ENCODE data around the gene VWA3B. TPM values are rescaled to one million over a fixed set of nuclear protein-coding genes. Genes with fewer than 3 reads are reported as not detected.

The VWA3B gene
- total and polyA plus RNA-seq, 2 donors (not counting 3 experiments of a cell fraction or from before 2014, with no cell fraction given): not detected

- no TSS peak for BruUV-seq (replicated peaks)
- H3K4me2 ChIP-seq (ENCODE audit: insufficient read depth, low read length): no peak overlapping the region
- H3K27ac ChIP-seq (ENCODE audit: insufficient read depth, low read depth, low read length): no peak overlapping the region
- no peaks in the 10 kb centered on the region for H4K20me1 ChIP-seq (replicated peaks; ENCODE audit: control insufficient read depth, extremely low read depth, insufficient read depth, low read length)
- peaks cover 0 to 5% of the 10 kb centered on the region in 2 experiments for H3K27me3 ChIP-seq (ENCODE audit: control insufficient read depth in 2 of 2, insufficient read depth in 2 of 2, low read length in 2 of 2)
- DNase-seq (ENCODE audit: low read depth, low spot score): no peak
- H3K79me2 ChIP-seq (ENCODE audit: control insufficient read depth, insufficient read depth, low read length): no peaks in the 10 kb centered on the region
- POLR2A ChIA-PET: no interaction called here
- CTCF ChIA-PET: no interaction called here
- TF ChIP-seq JUN (IDR thresholded peaks at IDR 0.05; ENCODE audit: borderline replicate concordance, insufficient read depth, insufficient read length, low read depth) (no peak), POLR2AphosphoS5 (IDR thresholded peaks at IDR 0.05; ENCODE audit: insufficient read depth, low read depth, low read length) (no peak), MAX (IDR thresholded peaks at IDR 0.05; ENCODE audit: insufficient read depth, insufficient read length) (no peak), MYC (IDR thresholded peaks at IDR 0.05; ENCODE audit: low read depth, low read length) (no peak), POLR2A (IDR thresholded peaks at IDR 0.05; ENCODE audit: low read depth, low read length) (no peak), EZH2 (IDR thresholded peaks at IDR 0.05; ENCODE audit: borderline replicate concordance, low read depth, low read length, severe bottlenecking) (no peak), GATA2 (IDR thresholded peaks at IDR 0.05; ENCODE audit: insufficient read depth, insufficient read length, low read depth, low read length) (no peak), FOS (IDR thresholded peaks at IDR 0.05; ENCODE audit: borderline replicate concordance, insufficient read depth, low read length) (no peak)
- TF ChIP-seq, protein P1, sequence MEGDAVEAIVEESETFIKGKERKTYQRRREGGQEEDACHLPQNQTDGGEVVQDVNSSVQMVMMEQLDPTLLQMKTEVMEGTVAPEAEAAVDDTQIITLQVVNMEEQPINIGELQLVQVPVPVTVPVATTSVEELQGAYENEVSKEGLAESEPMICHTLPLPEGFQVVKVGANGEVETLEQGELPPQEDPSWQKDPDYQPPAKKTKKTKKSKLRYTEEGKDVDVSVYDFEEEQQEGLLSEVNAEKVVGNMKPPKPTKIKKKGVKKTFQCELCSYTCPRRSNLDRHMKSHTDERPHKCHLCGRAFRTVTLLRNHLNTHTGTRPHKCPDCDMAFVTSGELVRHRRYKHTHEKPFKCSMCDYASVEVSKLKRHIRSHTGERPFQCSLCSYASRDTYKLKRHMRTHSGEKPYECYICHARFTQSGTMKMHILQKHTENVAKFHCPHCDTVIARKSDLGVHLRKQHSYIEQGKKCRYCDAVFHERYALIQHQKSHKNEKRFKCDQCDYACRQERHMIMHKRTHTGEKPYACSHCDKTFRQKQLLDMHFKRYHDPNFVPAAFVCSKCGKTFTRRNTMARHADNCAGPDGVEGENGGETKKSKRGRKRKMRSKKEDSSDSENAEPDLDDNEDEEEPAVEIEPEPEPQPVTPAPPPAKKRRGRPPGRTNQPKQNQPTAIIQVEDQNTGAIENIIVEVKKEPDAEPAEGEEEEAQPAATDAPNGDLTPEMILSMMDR (IDR thresholded peaks at IDR 0.05; ENCODE audit: extremely low read depth in 1 of 2, insufficient read depth in 1 of 2, low read depth in 1 of 2, low read length in 2 of 2): no peak
- H3K9me3 ChIP-seq (replicated peaks; ENCODE audit: control insufficient read depth, insufficient read depth, low read length): no peaks in the 10 kb centered on the region
- no peak for FAIRE-seq
- dilution Hi-C loops (cut with MboI; ENCODE audit: extremely low pct_ligation_motif_present, low sequenced_read_pairs) (loop anchor here (25.0 kb wide), 1 partner anchor 173 kb away; the partner anchor contains the start of gene CNGA3), intact Hi-C loops (cut with micrococcal nuclease) (no loop called here)
- H3K9me1 ChIP-seq (replicated peaks; ENCODE audit: control insufficient read depth, extremely low read depth, insufficient read depth, low read length): no peaks in the 10 kb centered on the region
- no peak overlapping the region for H3K4me3 ChIP-seq (replicated peaks in 1 of 3; ENCODE audit: insufficient read depth in 1 of 3, low read depth in 1 of 3, low read length in 3 of 3)
- H3K9ac ChIP-seq (replicated peaks; ENCODE audit: extremely low read depth, insufficient read depth, low read length): no peak overlapping the region
- no peaks in the 10 kb centered on the region for H3K36me3 ChIP-seq (ENCODE audit: control insufficient read depth in 2 of 2, extremely low read depth in 1 of 2, insufficient read depth in 2 of 2, low read length in 2 of 2)
- no peak overlapping the region for H2AFZ ChIP-seq (ENCODE audit: low read depth, low read length)
- no peaks in the 10 kb centered on the region for H3K4me1 ChIP-seq (ENCODE audit: control insufficient read depth, extremely low read depth, insufficient read depth, low read length)
Measured at GRCh38 chr2:98164256-98164655, 77.3 kb downstream of the VWA3B start.

Data from endothelial cell of umbilical vein (primary cell).